ENCODE results near the gene TAL2.

DNA sequence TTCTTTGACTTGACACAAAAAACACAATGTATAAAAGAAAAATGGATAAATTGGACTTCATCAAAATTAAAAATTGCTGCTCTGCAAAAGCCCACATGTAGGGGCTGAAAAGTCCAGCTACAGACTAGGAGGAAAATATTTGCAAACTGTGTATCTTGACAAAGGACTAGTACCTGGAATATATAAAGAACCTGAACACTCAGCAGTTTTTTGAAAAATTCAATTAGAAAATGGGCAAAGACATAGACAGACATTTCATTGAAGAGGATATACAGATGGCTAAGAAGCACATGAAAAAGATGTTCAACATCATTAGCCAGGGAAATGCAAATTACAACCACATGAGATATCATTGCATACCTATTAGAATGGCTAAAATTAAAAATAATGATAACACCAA lies 18.5 kb upstream of the TAL2 start:
- TF ChIP-seq, protein P1, sequence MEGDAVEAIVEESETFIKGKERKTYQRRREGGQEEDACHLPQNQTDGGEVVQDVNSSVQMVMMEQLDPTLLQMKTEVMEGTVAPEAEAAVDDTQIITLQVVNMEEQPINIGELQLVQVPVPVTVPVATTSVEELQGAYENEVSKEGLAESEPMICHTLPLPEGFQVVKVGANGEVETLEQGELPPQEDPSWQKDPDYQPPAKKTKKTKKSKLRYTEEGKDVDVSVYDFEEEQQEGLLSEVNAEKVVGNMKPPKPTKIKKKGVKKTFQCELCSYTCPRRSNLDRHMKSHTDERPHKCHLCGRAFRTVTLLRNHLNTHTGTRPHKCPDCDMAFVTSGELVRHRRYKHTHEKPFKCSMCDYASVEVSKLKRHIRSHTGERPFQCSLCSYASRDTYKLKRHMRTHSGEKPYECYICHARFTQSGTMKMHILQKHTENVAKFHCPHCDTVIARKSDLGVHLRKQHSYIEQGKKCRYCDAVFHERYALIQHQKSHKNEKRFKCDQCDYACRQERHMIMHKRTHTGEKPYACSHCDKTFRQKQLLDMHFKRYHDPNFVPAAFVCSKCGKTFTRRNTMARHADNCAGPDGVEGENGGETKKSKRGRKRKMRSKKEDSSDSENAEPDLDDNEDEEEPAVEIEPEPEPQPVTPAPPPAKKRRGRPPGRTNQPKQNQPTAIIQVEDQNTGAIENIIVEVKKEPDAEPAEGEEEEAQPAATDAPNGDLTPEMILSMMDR (IDR thresholded peaks at IDR 0.05), result no peak
- no peak for TF ChIP-seq POLR2A (IDR thresholded peaks at IDR 0.05)
